NCI-H1694 treated with DMSO at 0.1 percent for 48 hours (cell line): ENCODE data around the gene CNPY1.

Experiments
- DNase-seq: peaks from one replicate; lab custom pipeline; 2025; lab: John Stamatoyannopoulos, UW

The CNPY1 gene

DNA sequence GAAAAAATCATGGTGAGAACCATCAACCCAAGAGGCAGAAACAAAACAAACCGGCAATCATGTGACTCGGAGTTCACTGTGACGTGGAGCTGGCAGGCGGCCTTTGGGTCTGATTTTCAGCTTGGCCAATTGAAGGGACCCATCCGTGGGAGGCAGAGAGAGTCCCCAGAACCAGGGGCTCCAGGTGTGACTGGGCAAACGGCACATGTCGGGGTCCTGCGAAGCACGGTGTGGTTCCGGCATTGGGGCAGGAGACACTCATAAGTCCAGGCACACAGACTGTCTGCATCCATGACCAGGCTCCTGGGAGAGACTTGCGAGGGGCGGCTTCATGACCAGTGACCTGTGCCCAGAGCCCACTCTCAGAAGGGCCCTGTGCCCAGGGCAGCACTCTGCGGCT is 12.6 kb upstream of the CNPY1 start:
- no peak for DNase-seq

DNA sequence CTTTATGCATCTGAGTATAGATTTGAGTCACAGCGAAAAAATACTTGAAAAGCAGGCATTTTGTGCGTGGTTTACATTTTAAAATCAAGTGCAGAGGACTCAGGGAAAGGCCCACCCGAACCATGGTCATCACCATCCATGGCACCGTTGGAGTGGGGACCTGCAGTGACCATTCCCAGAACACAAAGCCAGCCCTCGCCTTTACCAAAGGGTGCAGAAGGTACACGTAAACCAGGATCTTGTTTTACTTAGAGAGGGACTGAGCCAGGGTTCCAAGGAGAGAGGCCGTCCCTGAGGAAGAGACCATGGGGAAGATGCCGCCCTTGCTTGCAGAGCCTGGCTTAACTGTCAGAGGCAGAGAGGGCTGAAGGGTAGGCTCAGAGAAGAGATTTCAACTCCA is 12.0 kb upstream of the CNPY1 start:
- no peak for DNase-seq

DNA sequence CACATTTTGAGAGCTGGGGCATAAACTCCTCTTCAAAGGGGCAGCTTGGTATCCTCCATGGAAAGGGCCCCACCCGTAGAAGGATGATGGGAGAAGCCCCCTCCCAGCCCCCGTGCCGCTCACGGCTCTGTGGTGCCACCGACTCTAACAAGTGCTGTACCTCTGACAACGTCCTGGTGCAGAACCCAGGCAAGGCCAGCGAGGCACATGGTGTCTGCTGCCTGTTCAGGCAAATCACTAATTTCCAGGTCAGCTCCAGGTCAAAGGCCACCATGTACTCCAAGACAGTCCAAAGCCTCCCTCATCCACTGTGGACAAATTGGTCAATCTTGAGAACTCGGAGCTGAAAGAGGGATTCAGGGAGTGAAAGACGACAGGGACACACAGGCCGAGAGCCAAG is 11.4 kb upstream of the CNPY1 start:
- DNase-seq = no peak

DNA sequence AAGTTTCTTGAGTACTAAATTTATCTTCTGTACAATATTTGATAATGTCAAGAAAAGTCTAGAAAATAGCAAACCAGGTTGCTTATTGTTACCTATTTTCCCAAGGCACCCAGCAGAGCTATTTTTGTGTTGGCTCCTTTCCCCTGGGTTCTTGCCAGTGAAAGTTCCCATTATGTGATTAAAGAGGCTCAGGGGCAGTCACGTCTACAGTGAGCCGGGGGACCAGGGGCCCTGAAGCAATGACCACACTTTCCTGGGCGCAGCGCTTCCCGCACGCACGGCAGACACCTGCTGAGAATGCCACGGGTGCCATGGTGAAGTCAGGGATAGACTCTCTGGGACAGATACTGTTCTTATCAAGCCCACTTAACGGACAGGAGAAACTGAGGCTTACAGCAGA is 10.4 kb upstream of the CNPY1 start:
- no peak for DNase-seq

DNA sequence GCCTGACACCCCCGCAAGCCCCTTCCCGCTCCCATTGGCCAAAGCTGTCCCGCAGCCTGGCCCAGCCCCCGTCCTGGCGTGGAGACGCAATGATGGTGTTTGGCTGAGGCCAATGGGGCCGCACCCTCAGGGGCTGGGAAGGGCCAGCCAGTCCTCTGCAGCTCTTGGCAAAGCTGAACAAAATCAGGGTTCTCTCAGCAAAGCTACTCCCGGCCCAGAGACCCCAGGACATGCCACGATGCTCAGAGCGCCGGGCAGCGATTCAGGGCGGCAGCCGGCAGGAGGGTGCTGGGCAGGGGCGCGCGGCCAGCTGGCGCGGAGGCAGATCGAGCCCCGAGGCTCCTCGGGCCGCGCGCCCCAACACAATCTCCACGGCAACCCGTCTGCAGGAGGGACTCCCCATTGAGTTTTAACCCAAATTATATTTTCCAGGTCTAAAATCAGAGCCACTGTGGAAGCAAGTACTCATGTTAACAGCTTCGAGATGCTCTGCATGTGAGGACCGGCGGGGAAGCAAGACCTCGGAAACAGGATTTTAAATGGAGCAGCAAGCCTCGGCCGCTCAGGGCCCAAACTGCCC is 8.8 kb upstream of the CNPY1 start:
- DNase-seq = no peak

DNA sequence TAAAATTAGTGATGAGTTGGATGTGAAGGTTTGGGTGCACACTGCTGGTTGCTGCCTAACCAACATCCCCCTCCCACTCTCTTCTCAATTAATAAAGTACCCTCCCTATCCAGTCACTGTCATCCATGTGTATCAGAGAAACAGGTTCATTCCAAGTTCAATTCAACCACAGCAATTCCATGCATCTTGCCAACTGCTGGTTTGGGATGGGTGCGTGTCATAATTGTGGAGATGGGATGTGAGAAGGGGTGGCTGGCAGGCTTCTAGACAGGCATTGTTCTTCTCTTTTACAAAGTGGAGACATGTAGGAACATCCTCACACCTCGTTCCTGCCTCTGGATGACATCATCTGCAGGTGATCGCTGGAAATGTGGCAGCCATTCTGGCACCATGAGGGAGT is 7.5 kb upstream of the CNPY1 start:
- DNase-seq = no peak

DNA sequence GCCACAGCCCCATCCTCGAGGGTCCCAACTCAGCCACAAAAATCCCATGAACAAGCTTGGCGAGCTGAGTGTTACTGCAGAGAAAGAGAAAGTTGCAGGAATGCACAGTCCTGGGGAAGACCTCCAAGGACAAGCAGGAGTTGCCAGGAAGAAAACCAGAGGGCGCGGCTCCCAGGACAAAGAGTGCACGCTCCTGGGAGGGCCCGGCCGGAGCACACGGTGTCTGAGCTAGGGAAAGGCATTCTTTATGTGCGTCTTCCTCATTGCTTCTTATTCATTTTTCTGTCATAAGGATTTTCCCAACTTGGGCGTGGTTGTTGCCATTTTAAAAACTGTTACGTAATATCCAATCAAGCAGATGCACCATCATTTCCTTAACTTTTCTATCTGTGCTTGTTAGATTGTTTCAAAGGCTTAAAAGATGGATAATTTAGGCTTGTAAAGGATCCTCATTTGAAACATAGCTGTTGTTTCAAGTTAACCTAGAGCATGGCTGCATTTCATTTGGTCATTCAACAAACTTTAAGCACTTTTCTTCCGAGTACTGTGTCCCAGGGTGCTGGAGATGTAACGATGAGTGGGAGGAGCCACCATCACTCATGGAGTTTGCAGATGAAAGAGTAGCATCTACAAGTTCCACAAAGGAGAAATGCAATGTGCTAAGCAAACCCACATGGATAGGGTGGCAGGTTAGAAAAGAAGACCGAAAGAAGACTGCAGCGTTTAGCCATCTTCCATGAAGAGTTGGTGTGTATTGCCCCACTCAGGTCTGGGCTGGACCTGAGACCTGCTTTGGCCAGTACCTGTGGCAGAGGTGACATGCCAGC is 5.6 kb upstream of the CNPY1 start:
- DNase-seq = no peak

DNA sequence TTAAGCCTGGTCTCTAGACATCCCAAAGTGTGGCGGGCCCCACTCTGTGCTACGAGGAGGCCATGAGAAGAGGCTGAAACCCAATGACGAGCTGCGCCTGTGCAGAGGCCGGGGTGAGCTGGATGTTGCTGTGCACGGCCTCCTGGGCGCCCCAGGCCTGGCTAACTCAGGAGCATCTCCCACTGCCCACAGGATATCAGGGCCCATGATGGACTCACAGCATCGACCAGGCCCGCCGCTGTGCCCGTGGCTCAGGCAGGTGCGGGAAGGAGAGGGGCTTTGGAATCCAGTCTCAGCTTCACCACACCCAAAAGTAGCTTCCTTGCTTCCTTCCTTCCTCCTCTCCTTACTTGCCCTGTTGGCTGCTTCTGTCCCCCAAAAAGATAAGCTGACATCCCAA is 4.6 kb upstream of the CNPY1 start:
- no peak for DNase-seq

DNA sequence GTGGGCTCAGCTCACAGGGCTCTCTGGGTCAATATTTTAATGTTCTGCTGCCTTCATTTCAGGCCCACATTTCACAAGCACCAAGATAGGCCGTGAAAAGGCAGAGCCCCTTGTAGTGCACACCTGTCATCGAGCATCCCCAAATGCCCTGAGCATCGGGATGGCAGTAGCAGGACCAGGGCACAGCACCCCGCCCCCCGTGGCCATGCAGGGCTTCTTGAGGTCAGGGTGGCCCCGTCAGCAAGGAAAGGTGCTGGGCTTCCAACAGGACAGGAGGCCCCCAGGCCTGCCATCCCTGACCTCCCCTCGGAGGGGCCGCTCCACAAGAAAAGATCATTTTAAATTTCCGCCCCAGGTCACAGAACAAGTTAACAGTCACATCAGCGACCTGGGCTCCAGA is 2.9 kb upstream of the CNPY1 start:
- no peak for DNase-seq

DNA sequence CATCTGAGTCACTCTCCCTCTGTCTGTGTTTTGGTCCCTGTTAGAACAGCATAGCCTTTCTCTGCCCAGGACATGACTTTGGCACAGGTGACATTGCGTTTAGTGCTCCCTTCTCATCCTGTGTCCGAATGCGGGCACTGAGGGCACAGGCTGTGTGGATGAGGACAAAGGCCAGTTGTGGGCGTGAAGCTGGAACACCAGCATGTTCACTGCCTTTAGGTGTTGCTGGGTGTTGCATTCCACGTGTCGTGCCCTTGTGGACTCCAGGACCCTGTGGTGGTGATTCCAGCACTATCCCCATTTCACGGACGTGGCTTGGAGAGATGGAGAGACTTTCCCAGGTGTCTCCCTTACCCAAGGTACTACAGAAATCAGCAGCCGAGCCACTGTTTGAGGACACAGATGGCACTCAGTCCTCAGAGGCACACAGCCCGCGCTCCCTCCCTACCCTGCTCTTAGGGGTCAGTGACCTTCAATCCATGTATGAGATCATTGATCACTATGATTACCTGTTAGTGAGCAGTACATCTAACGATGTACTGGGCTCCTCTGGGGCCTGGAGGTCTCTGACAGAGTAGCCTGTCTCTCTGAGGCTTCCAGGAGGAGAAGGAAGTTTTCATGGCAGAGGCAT is 917 bp upstream of the CNPY1 start:
- no peak for DNase-seq

DNA sequence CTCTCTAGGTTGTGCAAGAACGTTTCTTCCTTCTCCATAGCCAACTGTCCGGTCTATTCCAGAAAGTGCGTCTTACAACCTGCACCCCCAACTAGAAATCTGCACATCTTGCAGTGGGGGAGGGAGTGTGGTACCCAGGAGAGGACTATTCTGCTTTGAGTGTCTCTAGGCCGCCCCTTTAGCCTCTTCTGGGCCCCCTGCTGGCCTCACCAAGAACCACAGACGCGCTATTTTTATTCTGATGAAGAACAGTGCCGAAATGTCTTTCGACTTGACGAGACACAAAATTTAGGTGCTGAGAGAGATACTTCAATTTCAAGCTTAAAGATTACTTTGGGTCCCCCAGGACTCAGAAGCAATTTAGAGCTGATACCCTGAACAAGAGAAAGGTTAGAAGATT is 1.0 kb downstream of the CNPY1 start:
- no peak for DNase-seq

DNA sequence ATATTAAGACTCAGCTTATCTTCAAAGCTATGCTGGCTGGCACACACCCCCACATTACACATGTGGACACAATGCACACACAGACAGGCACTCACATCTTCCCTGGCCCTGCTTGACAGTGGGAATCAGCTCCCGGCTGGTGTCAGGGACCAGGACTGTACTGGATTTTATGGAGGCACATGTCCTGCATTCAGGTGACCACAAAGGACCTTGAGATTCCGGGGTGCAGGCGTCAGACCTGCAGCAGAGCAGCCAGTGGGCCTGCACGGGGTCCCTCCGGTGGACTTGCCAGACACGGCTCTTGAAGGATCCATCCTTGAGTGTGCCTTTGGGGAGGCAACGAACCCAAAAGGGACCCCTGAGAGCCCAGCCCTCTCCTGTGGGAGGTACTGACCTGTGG is 1.9 kb downstream of the CNPY1 start:
- DNase-seq = no peak

DNA sequence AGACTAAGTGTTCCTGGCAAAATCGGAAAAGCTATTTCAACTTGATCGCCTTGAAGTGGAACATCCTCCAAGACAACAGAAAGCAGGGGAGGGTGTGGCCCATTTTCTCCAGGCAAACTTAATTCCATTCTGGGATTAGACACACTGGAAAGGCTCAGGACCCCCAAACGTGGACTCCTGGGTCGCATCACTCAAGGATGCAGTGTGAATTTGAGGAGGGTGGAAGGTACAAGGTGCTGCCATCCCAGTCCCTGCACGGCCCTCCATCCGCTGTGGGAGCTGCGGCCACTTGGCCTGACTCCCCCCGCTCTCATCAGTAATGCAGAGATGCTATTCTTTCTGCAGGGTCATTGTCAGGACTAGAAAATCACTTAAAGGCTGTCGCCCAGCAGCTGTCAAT is 2.4 kb downstream of the CNPY1 start:
- DNase-seq = no peak

DNA sequence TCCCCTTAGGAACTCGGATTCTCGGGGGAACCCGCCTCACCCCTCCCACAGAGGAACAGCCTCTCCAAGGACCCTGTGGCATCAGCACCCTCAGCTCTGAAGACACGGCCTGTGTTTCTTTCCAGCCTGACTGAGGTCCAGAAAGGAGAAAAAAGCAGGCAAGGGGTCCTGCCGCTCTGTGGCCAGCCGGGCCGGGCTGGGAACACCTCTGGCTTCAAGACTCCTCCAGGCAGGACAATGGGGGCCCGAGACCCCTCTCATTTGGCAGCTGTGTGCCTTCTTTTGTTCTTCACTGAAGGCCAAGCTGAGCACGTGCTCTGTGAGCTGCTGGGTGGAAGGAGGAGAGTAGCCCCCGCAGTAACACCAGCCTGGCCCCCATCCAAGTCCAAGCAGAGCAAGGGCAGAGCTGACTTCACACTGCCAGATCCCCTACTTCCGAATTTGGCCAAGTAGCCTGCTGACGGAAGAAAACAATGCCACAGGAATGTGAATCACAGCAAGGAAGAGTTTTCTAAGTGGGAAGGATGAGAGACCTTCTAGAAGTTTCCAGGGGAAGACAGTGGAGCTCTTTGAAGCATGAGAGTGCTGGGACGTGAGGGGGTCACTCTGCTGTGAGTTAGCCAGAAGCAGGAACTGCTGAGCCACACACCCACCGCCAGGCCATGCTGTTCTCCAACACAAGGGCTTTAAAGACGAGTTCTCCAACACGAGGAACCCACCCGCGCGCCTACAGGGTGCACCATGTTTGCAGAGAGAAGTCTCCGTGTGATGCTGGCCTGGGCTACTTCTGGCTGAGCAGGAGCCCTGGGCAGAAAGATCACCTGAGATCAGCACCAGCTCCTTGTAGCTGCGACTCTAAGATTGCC is 3.1 kb downstream of the CNPY1 start:
- DNase-seq = no peak

DNA sequence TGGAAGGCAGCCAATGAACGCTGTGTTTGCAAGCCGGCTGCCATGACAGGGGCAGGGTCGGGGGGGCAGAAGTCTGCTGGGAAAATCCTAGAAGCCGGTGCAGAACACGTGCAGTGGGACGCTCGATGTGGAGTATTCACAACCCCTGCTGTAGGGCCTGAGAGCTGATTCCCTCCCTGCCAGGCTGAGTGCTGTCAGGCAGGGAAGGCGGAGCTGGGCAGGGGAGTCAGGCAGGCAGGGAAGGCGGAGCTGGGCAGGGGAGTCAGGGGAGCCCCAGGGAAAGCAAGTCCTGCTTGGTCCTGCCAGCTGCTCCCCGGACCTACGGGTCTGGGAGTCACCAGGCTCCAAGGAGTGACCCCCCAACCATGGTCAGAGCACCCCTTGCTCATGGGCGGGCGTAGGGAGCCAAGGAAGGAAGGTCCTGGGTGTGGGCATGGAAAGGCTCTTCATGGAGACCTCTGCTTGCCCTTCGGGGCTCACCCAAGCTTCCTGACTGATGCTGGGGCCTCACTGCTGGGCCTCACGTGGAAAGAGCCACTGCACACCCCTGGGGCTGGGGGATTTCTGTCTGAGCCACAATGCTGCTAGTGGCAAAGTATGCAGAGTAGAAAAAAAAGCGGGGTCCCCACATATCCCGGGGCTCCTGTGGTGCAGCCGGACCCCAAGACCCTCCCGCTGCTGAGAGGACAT is 4.2 kb downstream of the CNPY1 start:
- no peak for DNase-seq

DNA sequence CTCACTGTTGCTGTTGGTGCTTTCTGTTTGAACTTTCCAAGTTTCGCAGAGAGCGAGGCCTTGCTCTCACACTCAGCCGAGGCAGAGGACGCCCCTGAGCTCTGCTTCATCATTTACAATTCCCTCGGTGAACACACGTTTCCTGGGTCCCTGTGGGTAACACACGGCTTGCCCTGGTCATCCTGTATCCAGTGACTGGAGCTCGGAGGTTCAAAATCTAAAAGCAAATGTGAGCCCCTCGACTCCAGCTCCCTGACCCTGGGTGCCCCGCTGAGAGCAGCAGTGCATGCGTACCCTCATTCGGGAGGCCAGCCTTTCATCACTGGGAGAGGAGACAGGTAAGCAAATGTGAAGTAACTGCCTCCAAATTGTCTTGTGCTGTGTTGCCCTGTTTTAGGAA is 5.8 kb downstream of the CNPY1 start:
- no peak for DNase-seq

DNA sequence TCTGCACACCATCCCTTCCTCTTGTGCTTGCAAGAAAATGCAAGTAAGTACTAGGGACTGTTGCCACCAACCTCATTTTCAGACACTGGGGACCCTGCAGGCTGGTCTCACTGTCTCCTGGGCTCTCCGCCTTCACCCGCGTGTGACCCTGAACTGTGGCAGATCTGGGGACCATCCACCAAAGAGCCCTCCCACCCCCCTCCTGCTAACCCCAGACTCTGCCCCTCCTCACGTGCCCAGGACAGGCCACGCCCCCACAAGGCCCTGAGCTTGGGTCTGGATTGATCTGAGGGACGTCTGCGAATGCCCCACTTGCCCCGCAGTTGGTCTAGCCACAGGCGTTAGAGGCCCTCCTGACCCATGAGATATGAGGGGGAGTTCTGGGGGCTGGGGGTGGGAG is 8.1 kb downstream of the CNPY1 start:
- DNase-seq = no peak

DNA sequence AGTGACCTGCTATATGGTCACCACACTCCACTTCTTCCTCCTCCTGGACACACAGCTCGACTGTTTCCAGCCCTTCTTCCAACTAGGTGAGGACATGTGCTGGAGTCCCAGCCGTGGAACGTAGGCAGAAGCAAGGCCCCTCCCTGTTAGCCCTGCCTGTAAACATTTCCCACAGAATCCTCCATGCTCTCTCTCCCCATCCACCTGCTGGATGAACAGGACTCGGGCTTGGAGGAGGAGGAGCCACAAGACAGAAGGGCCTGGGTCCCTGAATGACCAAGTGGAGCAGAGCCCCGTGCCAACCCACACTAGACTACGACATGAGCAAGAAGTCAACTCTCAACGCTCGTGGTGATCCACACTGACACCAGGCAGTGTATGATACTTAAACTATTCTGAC is 9.9 kb downstream of the CNPY1 start:
- no peak for DNase-seq

DNA sequence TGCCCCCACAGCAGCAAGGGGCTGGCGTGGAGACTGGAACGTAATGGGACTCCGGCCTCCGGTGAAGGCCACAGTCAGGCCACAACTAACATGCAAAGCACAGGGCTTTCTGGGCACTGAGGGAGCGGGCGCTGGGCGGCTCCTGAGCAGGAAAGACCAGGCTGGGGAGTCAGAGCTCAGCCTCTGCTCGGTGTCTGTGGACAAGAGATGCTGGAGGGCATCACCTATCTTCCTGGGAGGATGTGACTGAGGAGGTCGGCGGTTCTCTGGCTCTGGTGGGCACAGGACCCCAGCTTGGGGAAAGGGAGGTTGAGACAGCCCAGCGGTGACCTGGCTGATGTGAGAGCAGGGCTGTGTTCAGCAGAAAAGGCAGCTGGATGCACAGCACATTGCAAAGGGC is 11.7 kb downstream of the CNPY1 start:
- DNase-seq = no peak

DNA sequence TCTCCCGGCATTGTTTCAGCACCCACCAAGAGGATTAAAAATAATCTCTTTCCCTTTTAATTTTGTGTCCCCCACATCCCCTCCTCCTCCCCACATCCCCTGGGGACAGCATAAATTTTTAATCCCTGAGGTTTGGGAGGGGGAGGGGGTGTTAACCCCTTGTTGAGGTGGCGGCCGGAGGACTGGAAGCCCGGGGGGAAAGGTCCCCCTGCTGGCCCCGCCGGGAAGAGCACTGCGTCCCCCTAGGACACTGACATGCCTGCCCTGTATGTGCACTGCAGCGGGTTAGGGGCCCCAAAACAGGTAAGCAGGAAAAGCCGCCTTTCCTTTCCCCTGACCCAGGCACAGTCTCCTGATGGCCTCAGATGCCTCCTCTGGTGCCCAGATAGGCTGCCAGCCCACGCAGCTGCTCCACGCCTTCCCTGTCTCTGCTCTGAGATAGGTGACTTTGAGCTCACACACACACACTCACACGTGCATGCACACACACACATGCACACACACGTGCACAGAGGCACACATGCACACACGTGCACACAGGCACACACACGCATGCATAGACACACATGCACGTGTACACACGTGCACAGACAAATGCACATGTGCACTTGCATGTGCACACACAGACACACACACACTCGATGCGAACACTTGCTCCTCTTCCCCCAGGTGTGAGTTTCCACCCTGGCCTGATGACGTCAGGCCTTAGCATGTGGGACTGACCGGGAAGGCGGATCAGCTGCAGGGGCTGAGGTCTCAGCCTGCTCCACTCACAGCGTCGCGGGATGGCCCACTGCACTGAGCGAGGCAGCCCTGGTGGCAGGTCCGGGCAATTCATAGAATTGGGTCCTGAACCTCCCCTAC is 12.3 kb downstream of the CNPY1 start:
- peak; percentile 27 for DNase-seq
